NCI-H345 (cell line): ENCODE results near the gene ZNF787.
"Not testable (repeated sequence)": the region's sequence is repeated elsewhere in the genome, so short reads cannot be mapped to it uniquely, and the experiment has no call there.

Source experiments
- DNase-seq: peaks from one replicate; lab custom pipeline; 2025; lab: John Stamatoyannopoulos, UW

The ZNF787 gene

DNA sequence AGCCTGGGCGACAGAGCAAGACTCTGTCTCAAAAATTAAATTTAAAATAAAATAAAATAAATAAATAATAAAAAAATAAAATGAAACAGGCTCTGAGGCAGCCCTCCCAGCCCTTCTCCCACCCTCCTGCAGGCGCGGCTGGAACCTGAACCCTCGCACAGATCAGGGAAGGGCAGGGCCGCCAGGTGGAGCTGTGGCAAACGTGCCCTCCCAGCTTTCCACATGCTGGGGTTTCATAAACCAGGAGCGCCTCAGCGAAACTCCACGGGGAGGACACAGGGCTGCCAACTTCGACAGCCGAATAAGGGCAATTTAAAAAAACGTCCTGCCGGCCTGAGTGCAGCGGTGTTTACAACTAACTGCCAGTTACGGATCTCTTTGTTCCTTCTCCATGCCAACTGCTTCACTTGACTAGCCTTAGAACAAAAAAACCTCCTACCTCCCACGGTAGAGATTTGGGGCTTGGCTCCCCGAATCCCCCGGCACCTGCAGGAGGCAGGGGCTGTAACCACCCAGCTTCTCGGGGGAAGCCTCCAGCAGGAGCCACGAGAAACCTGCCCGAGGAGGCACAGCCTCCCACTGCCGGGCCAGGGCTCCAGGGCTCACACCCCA is 15.9 kb downstream of the ZNF787 start:
- peak; percentile 86 for DNase-seq

- DNase-seq: no peak
Measured at GRCh38 chr19:56104423-56104822, 16.7 kb downstream of the ZNF787 start.

GRCh38 chr19:56103027-56103614 is 18.0 kb downstream of the ZNF787 start:
- no peak for DNase-seq

DNA sequence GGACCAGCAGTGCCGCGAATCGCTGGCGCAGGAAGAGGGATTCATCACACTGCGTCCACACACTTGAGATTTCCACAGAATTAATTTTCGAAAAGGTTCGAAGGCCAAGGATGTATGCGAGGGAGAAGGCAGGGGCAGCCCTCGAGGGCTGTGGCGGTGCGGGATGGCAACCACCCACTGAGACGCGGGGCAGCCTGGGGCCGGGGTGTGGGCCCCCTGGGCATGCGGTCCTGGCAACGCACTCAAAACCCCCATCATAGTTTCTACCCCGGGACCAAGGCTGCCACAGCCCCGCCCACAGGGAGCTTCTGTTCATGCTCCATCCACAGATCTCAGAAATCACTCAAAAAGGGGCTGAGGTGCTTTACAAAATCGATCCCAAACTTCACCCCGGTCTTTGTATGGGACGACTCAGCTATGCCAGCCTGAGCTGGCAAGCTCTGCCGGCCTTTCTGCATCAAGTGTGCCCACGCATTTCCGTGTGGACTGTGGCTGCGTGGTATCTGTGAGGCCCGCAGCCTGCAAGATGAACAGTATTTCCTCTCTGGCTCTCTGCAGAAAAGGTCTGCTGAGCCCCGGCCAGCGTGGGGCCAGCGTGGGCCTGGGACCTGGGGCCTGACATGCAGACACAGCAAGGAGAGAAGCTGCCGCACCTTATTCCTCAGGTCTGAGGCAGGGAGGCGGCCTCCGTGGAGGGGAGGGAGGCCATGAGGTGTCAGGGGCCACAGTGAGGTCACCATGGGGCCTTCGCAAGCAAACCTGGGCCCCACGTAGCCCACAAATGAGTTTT is 19.2 kb downstream of the ZNF787 start:
- no peak for DNase-seq

DNA sequence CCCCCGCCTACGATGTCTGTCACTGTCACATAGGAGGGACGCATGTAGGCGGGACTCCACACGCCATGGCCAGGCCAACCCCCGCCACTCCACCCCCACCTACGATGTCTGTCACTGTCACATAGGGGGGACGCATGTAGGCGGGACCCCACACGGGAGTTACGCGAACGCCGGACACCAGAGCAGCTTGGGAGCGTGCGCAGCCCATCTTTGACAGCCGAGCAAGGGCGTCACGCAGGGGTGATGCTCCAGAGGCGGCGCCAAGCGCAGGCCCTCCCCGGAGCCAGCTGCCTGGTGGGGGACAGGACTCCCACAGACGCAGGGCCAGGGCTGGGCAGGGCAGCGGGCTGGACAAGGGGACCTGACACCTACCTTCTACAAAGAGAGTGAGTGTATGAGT is 20.0 kb downstream of the ZNF787 start:
- DNase-seq: no peak

GRCh38 chr19:56099638-56100539 is 21.2 kb downstream of the ZNF787 start:
- no peak for DNase-seq

DNA sequence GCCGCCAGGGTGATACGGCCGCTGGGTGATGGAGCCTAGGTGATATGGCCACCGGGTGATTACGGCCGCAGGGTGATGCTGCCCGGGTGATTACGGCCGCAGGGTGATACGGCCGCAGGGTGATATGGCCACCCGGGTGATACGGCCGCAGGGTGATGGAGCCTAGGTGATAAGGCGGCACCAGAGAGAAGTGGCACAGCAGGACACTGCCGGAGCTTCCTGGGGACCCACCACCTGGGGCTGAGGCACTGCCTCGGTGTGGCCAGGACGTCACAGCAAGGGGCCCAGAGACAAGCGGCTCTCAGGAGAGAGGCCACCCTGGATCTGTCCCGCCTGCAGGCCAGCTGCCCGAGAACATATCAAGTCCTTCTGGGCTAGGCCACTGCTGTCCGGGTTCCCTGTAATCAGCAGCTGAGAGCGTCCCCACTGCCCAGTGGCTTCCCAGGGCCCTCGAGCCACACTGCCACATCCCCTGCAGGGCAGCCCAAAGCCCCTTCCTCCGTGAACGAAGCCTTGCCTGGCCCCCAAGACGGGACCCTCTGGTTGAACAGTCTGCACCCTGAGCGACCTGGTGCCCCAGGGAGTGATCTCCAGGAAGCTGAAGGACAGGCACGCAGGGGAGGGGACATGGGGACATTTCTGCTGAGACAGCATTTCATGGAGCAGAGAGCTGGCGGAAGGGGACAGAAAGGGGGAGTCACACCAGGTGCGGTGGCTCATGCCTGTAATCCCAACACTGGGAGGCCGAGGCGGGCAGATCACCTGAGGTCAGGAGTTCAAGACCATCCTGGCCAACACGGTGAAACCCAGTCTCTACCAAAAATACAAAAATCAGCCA is 22.1 kb downstream of the ZNF787 start:
- DNase-seq: no peak

DNA sequence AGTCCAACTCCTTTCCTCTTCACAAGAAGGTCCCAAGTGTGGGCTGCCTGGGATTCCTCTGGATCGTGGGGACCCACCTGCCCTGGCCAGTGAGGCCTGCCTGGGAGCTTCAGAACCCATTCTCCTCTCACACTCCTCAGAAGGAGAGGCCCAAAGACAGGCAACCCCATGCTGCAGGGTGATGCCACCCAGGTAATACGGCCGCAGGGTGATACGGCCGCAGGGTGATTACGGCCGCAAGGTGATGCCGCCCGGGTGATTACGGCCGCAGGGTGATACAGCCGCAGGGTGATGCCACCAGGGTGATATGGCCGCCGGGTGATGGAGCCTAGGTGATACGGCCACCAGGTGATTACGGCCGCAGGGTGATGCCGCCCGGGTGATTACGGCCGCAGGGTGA is 22.9 kb downstream of the ZNF787 start:
- not testable (repeated sequence) for DNase-seq

DNA sequence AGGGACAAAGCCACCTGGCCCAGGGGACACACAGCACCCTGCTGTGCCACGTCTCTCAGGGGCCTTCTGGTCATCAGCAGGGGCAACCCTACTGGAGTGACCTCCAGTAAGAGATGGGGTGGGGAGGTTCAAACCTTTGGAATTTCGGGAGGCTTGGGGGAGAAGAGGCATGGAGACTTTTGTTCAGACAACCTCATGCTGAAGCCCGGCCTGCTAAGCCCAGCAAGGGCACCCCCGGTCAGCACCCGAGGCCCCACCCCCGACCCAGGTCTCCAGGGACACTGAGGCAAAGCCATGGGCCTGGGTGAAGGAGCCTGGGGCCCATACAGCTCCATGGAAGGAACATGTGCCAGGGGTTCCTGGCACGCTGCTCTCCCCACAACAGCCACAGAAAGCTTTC is 23.3 kb downstream of the ZNF787 start:
- DNase-seq: no peak

- no peak for DNase-seq
Measured at GRCh38 chr19:56097306-56097705, 23.8 kb downstream of the ZNF787 start.

GRCh38 chr19:56096665-56097064 is 24.4 kb downstream of the ZNF787 start:
- no peak for DNase-seq

DNA sequence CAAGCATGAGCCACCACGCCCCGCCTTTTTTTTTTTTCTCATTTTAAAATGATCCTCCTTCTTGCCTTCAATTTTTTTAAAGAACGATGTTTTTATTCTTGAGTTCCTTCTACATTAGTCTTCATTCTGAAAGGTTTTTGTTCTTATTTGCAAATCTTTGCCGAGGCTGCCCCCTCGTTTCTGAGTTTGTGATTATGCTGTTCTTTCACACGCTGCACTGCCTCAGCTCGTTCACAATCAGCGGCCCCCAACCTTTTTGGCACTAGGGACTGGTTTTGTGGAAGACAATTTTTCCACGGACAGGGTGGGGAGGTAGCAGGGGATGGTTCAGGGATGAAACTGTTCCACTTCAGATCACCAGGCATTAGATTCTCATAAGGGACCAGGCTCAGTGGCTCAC is 26.6 kb downstream of the ZNF787 start:
- DNase-seq: no peak

DNA sequence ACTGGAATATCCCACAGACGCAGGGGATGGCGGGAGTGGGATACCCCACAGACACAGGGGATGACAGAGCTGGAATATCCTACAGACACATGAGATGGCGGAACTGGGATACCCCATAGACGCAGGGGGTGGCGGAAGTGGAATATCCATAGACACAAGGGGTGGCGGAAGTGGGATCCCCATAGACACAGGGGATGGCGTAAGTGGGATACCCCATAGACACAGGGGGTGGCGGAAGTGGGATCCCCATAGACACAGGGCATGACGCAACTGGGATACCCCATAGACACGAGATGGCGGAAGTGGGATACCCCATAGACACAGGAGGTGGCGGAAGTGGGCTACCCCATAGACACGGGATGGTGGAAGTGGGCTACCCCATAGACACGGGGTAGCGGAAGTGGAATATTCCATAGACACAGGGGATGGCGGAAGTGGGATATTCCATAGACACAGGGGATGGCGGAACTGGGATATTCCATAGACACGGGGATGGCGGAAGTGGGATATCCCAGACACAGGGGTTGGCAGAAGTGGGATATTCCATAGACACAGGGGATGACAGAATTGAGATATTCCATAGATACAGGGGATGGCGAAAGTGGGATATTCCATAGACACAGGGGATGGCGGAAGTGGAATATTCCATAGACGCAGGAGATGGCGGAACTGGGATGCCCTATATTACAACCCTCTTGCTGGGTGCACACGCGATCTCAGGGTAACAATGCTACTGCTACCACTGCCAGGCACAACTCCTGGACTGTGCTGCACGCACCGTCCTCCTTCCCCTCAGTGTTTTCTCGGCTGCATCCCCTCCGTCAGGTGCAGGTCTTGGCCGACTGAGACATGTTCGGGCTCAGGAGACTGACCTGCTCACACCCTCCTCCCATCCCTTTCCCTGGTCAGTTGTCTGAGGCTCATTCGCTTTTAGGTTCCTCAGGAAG is 28.1 kb downstream of the ZNF787 start:
- no peak for DNase-seq

DNA sequence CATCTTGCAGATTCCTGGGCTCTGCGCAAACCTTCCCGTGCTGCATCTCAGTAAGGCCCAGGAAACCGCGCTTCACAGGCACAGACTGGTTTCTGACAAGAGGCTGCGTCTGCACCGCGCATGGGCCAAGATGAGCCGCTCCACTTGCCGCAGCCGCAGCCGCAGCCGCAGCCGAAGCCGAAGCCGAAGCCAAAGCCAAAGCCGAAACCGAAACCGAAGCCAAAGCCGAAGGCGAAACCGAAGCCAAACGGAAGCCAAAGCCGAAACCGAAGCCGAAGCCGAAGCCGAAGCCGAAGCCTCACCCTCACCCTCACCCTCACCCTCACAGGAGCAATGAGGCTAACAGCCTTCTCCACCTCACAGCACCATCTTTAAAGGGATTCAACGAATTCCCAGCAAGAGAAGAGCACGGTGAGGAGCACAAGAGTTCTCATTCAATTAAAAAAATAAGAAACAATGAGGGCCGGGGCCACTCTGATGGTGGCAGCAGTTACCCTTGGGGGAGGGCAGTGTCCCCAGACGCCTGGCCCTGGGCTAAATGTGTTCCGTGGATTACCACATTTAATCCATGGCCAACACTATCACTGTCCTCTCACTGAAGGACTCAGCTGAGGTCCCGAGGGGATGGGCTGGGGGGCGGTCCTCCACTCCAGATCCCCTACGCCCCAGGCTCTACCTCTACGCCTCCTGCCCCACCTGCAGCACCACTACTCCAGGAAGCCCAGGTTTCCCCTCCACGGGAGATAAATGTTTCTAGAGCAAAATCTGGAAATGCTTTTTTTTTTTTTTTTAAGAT is 29.1 kb downstream of the ZNF787 start:
- DNase-seq: peak; percentile 76

GRCh38 chr19:56091066-56091490 is 30.0 kb downstream of the ZNF787 start:
- DNase-seq: no peak

GRCh38 chr19:56089344-56089743 is 31.8 kb downstream of the ZNF787 start:
- DNase-seq: no peak

GRCh38 chr19:56088497-56089215 is 32.4 kb downstream of the ZNF787 start:
- DNase-seq: no peak

- DNase-seq: no peak
Measured at GRCh38 chr19:56087647-56088496, 33.2 kb downstream of the ZNF787 start.
